HTR-8/SVneo (cell line): ENCODE results near the gene ZC2HC1B.
"Not testable (repeated sequence)": the region's sequence is repeated elsewhere in the genome, so short reads cannot be mapped to it uniquely, and the experiment has no call there.

Source experiments
- DNase-seq: peaks from one replicate; pipeline ENCODE4 v3.0.0; 2011; ENCODE audit warnings: low spot score, mixed read lengths; ENCODE audit not compliant: insufficient read length
- FAIRE-seq: peaks from 2 replicates; lab custom pipeline; 2011; peaks lifted over from hg19 to GRCh38; lab: Jason Lieb, UNC

ZC2HC1B gene

DNA sequence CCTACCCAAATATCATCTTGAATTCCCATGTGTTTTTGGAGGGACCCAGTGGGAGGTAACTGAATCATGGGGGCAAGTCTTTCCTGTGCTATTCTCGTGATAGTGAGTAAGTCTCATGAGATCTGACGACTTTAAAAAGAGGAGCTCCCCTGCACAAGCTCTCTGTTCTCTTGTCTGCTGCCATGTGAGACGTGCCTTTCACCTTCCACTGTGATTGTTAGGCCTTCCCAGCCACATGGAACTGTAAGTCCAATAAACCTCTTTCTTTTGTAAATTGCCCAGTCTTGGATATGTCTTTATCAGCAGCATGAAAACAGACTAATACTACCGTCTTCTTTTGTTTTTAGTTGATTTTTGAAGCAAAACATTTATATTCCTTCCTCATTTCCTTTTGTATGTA is 52.8 kb downstream of the ZC2HC1B start:
- DNase-seq, FAIRE-seq: not testable (repeated sequence)

DNA sequence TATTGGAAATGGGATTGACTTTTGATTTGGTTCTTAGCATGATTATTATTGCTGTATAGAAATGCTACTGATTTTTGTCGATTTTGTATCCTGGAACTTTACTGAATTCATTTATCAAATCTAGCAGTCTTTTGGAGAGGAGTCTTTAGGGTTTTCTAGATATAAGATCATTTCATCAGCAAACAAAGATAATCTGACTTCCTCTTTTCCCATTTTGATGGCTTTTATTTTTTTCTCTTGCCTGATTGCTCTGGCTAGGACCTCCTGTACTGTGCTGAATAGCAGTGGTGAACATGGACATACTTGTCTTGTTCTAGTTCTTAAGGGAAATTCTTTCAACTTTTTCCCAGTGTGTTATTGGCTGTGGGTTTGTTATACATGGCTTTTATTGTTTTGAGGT is 64.6 kb downstream of the ZC2HC1B start:
- DNase-seq (no peak), FAIRE-seq (no peak)

DNA sequence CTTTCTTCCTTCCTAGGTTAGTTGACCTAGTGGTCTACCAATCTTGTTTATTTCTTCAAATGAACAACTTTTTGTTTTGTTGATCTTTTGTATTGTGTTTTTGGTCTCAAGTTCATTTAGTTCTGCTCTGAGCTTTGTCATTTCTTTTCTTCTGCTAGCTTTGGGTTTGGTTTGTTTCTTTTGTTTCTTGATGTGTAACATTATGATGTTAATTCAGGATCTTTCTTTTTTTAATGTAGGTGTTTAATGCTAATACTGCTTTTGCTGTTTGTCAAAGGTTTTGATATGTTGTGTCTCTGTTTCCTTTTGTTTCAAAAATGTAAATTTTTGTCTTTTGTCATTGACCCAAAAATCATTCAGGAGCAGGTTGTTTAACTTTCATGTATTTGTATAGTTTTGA is 65.7 kb downstream of the ZC2HC1B start:
- FAIRE-seq (no peak), DNase-seq (no peak)

DNA sequence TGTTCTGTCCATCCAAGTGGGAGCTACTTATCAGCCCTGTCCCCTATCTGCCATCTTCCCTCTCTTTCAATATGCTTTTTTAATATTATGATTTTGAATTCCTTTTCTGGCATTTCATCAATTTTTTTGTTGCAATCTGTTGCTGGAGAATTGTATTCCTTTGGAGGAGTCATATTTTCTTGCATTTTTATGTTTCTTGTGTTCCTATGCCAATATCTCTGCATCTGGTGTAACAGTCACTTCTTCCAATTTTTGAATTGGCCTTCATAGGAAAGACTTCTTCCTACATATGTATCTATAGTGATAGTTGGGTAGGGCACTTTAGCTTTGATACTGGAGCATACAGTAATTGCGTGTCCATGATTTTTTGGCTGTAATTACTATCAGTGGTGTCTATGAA is 70.1 kb downstream of the ZC2HC1B start:
- DNase-seq (no peak), FAIRE-seq (no peak)

DNA sequence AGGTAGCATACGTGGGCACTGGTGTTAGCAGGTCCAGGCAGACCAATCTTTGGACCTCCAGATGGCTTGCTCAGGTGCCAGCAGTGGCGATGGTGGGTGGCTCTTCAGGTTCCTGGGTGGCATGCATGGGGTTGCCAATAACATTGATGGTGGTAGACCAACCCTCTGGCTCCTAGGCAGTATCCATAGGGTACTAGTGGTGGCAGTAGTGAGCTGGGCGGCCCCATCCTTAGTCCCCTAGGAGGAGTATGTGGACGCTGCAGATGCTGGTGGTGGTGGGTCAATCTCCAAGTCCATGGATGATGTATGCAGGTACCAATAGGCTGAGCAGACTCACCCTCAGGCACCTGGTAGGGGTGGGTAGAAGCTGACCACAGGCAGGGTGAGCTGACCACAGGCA is 70.6 kb downstream of the ZC2HC1B start:
- DNase-seq: no peak
- no peak for FAIRE-seq

DNA sequence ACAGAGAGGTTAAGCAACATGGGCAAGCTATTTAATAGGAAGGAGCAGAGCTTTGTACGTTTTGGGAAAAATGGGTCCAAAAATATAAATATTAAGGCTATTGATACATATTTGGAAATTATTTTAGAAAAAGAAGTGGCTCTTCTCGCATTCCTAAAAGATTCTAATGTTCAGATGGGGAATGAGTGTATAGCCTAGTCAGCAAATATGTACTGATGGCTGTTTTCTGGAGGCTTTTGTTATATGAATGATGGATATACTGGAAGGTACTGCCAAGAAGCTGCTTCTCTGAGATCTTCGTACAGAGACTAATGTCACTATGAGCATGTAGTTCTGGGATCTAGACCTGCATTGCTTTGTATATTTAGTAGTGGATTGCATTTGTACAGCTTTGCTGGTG is 72.1 kb downstream of the ZC2HC1B start:
- DNase-seq (no peak), FAIRE-seq (no peak)

DNA sequence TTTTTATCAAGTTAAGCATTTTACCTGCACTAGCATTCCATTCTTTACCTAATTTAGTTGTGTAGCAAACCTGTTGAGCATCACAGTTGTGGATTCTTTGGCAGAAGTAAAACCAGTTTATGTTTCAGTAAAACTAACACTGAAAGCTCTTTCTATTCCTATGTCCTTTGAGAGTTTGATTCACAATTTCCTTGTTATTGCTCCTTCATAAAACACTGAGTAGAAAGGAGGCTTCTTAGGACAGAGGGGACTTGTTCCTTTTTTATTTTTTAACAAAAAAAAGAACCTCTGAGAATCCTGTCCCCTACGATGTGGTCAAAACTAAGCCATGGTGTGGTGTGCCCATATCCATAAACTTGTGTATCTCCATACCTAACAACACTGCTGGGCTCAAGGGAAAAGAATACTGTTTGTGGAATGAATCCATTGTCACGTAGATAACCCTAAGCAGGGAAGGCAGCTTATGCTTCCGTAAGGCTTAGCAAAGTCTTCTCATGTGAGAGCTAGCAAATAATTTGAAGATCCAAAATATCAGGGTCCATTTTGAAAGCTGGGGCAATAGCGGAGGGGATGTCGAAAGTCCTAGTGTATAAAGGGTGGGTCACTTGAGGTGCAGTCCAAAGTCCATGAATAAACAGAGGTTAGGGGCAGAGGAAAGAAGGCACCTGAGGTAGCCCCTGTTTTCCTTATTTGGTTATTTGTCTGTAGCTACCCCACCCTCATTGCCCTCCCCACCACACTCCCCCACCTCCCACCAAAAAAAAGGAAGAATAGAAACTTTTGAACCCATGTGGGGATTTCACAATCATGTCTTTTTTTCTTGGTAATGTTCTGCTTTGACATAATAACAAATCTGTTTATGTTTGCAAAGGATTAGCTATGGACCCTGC is 72.7 kb downstream of the ZC2HC1B start:
- FAIRE-seq: no peak
- no peak for DNase-seq

DNA sequence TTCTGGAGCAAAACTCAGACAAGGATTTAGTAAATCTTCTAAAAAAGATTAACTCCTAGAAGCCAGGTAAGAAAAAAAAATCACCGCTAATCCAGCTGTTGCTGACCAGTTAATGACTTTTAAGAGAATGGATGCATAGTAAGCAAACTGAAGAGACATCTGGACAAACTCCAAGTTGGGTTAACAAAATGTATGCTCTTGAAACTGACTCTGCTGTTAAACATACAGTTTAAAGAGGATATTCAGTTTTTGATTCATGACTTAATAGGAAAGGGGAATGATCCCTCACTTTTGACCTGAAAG is 73.3 kb downstream of the ZC2HC1B start:
- no peak for FAIRE-seq
- DNase-seq: no peak

DNA sequence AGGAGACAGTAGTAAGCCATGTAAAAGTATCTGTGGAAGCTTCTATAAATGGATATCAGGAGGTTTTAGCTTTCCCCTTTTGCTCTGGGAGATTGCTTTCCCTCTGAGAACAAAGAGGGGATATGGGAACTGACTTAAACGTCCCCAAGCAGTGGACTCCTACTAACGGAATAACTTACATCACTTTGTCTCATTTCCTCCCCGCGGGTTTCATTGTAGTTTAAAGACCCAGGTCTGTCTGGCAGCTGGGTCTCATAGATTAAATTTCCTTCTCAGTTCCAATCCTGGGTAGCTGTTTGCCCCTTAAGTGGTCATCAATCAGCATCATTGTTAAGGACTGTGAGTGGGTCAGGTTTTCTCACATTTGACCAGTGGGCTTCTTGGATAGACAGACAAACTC is 75.1 kb downstream of the ZC2HC1B start:
- no peak for DNase-seq
- FAIRE-seq: no peak

DNA sequence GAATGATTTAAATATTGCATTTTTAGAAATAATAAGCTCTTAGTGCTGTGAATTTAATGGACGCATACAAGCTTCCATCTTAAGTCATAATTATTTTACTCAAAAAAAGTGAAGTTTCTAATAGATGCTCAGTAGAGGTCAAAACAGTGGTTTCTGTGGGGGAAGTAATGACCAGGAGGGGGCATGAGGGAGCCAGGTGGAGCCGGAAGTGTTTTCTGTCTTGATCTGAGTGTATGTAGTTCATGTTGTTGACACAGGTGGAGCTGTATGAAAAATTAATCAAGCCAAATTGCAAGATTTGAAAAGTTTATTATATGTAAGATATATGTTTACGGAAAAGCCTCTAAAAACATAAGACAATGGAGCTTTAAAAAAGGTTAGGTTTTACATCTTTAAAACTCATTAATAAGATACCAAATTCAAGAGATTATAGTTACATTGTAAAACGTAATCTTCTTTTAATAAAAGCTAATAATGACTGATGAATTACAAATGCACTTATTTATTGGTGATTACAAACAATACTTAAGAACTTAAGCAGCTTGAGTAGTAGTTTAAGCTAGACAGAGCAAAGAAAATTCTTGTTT is 75.8 kb downstream of the ZC2HC1B start:
- DNase-seq (peak; percentile 59), FAIRE-seq (no peak)

DNA sequence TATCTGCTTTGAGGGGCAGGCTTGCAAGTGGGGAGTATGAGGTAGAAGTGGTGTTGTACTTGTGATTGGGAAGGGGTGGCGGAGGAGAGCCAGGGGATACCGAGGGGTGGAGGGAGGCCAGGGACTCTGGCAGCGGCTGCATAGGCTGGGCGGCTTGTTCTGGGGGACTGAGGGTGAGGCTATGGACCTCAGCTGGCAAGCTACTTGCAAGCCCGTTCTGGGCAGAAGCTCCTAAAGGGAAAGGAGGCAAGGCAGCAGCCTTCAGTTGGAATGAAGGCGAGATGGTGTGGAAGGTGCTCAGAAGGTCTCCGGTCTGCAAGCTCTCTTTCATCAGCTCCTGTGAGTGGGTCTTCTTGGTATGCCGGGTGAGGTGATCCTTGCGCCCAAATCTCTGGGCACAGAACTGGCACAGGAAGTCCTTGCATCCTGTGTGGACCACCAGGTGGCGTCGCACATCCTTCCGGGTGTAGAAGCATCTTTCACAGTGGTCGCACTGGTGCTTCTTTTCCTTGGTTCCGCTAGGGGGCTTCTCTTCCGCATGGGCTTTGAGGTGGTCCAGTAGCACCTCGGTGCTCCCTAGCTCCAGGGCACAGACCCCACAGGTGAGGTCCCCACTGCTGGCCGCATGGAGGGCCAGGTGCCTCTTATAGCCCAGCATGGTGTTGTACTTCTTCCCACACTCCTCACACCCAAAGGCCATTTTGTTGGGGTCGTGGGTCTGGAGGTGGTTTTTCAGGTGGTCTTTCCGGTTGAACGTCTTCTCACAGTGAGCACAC is 77.8 kb downstream of the ZC2HC1B start:
- DNase-seq (peak; percentile 57), FAIRE-seq (peak; percentile 23)

DNA sequence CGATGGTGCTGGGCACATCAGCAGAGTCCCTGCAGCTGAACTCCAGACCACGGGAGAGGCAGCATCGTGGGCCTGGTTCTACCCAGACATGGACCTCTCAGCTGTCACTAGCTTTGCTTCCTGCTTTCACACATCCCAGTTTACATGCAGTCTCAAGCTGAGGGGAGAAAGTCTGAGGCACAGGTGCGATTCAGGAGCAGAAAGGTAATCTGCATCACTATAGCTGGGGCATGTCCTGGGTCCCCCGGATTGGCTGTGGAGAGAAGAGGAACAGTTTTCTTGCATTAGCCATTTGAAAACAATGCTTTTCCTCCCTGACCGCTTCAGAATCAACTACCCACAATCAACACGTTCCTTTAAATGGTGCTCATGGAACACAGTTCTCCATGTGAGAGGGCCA is 83.9 kb downstream of the ZC2HC1B start:
- no peak for DNase-seq
- FAIRE-seq: no peak

DNA sequence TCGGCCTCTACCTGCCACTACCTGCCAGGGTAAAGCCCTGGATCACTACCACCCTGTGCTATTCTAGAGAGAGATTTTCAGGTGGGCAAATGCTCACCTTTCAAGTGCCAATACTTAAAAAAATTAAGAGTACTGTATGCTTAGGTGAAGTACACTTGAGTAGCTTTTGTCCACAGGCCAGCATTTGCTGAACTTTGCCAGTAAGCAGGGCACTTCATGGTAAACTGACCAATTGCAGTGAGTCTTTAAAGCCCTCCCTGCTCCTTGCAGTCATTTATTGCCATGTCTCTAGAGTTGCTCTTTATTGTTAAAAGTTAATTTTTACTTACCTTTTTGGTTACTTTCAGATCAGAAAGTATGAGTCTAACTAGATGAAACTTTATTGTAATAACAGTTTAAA is 85.3 kb downstream of the ZC2HC1B start:
- no peak for FAIRE-seq

DNA sequence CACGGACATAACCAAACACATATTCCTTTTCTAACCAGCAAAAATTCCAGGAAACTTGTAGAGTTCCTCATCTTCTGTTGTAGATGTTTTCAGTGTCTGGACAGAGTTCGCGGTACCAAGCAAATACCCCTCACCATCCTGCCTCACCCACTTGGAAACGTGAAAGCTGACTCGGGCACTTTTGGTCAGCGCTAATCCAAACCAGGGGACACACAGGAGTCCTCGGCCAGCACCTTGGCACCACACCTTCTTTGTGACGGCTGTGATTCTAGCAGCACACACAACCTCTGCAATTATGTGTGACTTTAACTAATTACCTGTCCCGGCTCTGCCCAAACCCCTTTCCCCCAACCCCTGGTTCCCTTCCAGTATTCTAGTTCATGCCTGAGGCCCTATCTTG is 85.7 kb downstream of the ZC2HC1B start:
- no peak for DNase-seq

More for the DNA sequence above, 85.3 kb downstream of the ZC2HC1B start:
- DNase-seq: no peak

DNA sequence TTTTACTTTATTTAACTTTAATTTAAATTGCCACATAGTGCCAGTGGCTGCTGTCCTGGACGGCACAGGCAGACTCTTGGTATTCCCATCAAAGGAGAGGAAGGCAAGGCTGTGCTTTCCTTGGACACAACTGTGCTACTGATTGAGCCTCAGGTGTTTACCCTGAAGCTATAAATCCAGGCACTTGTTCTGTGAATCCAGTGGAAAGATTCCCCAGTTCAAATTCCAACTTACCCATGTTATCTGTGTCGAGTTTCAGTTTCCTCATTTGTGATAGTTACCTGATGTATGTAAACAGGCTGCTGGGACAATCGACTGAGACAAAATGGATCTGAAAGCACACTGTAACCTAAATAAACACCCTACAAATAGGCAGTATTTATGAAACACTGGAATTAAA is 86.6 kb downstream of the ZC2HC1B start:
- DNase-seq (no peak), FAIRE-seq (no peak)

More for the DNA sequence above, 85.7 kb downstream of the ZC2HC1B start:
- FAIRE-seq: no peak

DNA sequence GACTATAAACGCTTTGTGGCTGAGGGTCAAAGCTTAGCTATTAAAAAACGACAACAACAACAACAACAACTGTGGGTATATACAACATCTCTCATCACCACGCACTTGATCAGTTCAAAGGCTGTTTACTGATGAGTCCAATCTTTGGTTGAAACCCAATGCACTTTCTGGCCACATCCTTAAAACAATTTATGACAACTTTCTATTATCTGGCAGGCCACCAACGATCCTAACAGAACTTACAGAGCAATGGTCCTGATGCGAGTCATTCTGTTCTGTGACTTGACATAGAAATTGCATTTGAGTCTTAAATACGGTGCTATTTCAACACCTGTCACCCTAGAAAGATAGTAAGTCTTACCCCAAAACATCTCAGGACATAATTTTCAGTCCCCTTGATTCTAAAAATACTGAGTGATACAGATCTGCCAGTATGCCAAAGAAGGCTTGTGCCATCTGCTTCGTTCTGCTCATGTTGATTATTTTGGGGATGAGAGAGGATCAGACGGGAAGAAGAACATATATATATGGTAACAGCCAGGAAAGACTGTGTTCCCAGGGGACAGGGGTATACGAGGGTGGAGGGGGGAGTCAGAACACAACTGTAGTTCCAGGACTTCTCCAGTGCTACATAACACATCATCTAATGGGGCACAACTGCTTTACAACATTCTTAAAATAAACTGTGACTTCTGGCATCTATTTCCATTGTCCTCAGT is 87.9 kb downstream of the ZC2HC1B start:
- DNase-seq: no peak
- FAIRE-seq: no peak

DNA sequence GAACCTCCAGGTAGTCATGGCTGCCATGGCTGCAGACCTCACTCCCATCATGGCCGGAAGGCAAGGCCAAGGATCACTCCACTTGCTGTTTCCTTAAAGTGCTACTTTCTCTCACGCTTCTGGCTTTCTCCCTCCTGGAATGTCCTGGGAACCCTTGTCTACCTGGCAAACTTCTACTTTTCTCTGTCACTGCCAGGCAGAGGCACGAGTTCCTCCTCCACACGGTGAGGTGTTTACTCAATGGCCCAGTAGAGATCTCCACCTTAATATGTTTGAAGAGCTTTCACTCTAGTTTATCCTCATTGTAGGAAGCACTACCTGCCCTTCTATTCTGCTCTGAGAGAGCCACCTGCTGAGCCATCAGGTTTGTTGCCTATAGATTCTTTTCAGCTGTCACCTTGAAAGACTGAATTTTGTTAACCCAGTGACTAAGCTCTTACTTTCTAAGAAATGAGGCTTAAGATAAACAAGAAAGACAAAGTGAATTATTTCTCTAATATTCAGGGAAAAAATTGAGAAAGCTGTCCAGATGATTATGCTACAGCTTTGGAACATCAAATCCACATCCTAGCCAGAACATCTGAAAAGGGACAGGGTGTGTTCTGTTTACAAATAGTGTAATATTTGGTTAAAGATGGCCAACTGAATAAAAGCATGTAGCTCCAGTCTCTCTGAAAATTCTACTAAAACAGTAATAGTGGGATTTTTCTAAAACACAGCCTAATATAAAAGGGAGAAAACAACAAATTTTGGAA is 88.8 kb downstream of the ZC2HC1B start:
- DNase-seq: no peak
- no peak for FAIRE-seq

DNA sequence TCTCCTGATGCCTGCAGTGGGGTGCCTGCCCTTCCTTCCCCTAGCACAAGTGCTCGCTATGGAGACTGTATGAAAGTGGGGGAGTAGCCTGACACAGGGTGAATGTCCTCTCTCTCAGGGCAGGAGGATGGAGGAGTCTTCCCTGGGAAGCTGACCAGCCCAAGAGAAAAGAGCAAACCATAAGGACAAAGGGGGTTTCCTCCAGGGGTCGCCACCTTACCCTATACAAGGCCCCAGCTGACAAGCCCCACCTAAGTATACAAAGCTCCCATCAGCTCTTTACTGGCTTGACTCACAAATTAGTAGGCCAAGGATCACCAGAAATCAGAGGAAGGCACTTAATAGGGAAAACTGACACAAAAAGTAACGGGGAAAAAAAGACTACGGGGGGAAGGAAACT is 89.6 kb downstream of the ZC2HC1B start:
- FAIRE-seq (no peak), DNase-seq (no peak)

DNA sequence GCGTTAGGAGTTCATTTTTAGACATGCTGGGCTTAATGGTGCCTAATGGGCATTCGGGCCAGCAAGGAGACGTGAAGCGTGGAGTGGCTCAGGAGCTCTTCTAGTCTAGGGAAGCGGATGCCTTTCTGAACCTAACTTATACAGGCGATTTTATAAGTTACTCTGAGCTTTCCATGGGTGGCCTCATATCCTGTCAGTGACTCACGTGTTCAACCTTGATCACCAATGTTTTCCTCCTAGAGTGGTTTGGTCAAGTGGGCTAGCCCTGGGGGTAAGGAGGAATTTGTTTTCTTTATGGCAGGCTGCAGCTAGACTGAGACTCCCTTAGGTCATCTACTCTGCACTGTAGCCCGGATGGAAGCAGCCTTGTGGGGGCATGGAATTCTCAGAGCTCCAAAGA is 91.7 kb downstream of the ZC2HC1B start:
- DNase-seq: no peak
- FAIRE-seq: no peak
